Progenitor cell of endocrine pancreas (in vitro differentiated cells): ENCODE data around the gene AKAP8L. TPM values are rescaled to one million over a fixed set of nuclear protein-coding genes. Genes with fewer than 3 reads are reported as not detected.

Experiments used
- DNase-seq: peaks from one replicate; pipeline ENCODE4 v3.0.0; 2021; ENCODE audit warnings: low spot score; ENCODE audit not compliant: unreplicated experiment
- H3K27ac Mint-ChIP-seq: 2 replicates; pipeline ENCODE4 v1.8.0; 2021; ENCODE audit warnings: mild to moderate bottlenecking, moderate library complexity, mixed read lengths
- H3K27me3 Mint-ChIP-seq: 2 replicates; pipeline ENCODE4 v1.8.0; 2021; ENCODE audit warnings: mixed read lengths
- H3K36me3 Mint-ChIP-seq: 2 replicates; pipeline ENCODE4 v1.8.0; 2022; ENCODE audit warnings: mixed read lengths; ENCODE audit not compliant: insufficient read depth
- H3K4me1 Mint-ChIP-seq: 2 replicates; pipeline ENCODE4 v1.8.0; 2021; ENCODE audit warnings: low read depth, mixed read lengths
- H3K4me3 Mint-ChIP-seq: 2 replicates; pipeline ENCODE4 v1.8.0; 2021; ENCODE audit warnings: low read depth, mild to moderate bottlenecking, moderate library complexity, mixed read lengths
- H3K9me3 Mint-ChIP-seq: 2 replicates; pipeline ENCODE4 v1.8.0; 2021; ENCODE audit warnings: low read depth, mixed read lengths
- total RNA-seq: library from RNA; stranded (reverse); gene quantifications from 2 replicates; pipeline ENCODE4 v1.2.1, GENCODE V29; 2021
- TF ChIP-seq, protein P1 (sequence below): fragments of 200-600 bp; sonication (generic); IDR thresholded peaks from one replicate; pipeline ENCODE4 v1.5.0; 2021; ENCODE audit warnings: antibody characterized with exemption, mild to moderate bottlenecking; ENCODE audit not compliant: unreplicated experiment

Gene AKAP8L
- total RNA-seq, 1 donor from 2014 or later: 228 TPM

DNA sequence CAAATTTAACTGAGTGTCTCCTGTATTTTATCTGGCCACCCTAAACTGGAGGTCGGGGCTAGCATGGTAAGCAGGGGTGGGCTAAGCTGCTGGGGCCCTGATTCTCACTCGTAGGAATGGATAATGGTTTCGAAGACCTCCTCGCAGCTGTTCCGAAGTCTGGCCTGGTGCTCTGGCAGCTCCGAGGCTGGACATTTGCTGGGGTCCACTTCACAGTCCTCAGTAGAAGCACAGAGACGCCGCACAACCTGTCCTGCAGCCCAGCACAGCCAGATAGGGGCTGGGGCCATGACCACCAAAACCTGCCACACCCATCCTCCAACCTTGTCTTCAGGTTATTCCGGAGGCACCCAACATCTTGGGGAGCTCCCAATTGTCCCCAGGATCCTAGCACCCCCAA, 37.2 kb upstream of the AKAP8L start:
- Mint-ChIP-seq H3K36me3 (no peaks in the 10 kb centered on the region), H3K27ac (no peak overlapping the region), H3K27me3 (peaks cover 66% of the 10 kb centered on the region), H3K9me3 (no peaks in the 10 kb centered on the region), H3K4me3 (no peak overlapping the region), H3K4me1 (peaks cover 4% of the 10 kb centered on the region)
- no peak for DNase-seq
- TF ChIP-seq, protein P1, sequence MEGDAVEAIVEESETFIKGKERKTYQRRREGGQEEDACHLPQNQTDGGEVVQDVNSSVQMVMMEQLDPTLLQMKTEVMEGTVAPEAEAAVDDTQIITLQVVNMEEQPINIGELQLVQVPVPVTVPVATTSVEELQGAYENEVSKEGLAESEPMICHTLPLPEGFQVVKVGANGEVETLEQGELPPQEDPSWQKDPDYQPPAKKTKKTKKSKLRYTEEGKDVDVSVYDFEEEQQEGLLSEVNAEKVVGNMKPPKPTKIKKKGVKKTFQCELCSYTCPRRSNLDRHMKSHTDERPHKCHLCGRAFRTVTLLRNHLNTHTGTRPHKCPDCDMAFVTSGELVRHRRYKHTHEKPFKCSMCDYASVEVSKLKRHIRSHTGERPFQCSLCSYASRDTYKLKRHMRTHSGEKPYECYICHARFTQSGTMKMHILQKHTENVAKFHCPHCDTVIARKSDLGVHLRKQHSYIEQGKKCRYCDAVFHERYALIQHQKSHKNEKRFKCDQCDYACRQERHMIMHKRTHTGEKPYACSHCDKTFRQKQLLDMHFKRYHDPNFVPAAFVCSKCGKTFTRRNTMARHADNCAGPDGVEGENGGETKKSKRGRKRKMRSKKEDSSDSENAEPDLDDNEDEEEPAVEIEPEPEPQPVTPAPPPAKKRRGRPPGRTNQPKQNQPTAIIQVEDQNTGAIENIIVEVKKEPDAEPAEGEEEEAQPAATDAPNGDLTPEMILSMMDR: no peak

DNA sequence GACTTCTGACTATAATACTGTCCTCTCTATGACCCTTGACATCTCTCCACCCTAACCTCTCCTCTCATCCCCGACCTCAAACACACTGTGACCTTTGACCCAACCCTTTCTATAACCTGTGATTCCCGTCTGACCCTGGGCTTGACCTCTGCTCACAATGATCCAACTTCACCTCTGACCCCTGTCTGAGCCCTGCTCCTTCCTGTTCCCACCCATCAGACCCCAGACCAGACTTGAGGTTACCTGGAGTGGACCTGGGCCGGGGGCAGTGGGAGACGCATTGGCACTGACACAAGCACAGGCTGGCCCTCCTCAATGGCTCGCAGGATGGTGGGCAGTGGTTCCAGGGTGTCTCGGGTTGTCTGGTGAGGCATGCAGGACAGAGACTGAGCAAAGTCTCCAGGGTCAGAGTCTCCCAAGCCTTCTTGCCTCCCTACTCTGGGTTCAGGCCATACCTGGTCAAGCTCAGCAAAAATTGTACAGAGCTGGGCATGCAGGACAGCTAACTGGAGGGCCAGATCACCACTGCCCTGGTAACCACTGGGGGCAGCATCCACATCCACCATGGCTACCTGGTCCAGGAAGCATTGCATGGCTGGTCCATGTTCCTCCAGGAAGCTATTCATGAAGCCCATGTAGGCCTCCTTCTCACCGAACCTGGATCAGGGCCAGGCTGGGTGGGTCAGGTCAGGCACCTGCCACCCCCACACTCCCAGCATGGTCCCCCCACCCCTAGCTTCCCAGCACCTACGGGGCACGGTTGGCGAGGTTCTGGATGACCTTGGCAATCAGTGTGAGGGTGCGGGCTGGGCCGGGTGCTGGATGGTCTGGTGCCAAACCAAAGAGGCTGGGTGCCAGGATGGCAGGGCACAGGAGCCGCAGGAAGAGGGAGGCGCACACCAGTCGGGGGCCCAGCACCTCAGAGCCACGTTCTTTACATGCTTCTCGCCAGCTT, 35.4 kb upstream of the AKAP8L start:
- Mint-ChIP-seq H3K9me3 (no peaks in the 10 kb centered on the region), H3K36me3 (no peaks in the 10 kb centered on the region), H3K27ac (no peak overlapping the region), H3K4me1 (peaks cover 6% of the 10 kb centered on the region), H3K27me3 (peaks cover 48% of the 10 kb centered on the region), H3K4me3 (peak overlapping the region; percentile 16)
- DNase-seq: no peak
- TF ChIP-seq, protein P1: peak; percentile 38

DNA sequence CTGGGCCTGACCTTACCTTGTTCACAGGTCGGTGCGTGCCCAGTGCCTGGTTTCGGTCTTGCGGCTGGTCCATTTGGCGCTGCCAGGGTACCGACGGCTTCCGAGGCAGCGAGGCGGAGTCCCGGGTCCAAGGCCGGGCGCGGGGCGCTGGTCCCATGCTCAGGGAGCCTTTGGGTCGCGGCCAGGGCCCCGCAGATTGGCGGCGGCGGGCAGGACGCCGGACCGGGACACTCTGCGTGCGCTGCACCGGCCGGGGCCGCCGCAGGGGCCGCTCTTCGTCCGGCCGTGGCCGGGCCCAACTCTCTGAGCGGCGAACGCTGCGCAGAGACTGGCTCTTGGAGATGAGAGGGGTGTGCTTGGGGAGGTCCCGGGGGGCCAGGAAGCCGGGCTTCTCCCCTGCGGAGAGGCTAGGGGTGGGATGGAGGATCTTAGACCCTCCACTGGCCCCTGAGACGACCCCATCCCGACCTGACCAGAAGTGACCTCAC, 34.3 kb upstream of the AKAP8L start:
- H3K4me3 Mint-ChIP-seq: no peak overlapping the region

DNA sequence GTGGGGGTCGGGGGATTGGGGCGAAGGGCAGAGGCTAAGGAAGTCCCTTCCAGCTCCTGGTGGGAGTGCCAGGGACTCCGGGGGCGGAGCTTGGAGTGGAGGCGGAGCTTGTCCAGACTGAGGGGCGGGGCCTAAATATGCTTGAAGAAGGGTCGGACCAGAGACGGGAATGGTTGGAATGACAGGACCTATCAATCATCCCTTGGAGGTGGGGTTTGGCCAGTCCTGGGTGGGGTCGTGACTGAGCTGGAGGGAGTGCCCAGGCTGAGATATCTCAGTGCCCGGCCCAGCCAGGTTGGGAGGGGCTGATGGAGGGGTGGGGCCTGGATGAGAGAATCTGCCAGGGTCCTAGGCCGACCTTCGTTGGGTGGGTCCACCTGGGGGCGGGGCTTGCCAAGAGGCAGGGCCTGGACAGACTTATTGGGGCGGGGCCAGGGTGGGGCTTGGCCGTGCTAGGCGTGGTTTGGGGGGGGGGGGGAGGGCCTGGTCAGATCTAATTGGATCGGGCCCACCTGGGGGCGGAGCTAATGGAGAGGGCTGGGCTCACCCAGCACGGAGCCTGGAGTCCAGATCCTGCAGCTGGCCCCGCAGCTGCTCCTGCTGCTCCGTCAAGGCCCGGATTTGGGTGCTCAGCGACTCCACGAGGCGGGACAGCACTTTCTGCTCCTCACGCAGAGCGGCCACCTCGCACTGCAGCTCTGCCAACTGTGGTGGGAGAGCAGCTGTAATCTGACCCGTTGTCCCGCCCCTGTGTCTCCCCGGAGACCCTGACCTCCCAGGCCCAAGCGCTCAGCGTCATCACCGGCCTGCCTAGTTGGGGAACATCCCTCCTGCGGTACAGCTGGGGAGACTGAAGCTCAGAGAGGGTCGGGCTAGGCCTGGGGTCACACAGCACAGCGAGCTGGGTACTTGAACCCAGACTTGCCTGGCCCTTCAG, 33.6 kb upstream of the AKAP8L start:
- Mint-ChIP-seq H3K27ac (no peak overlapping the region), H3K36me3 (peaks cover 4% of the 10 kb centered on the region), H3K27me3 (peaks cover 40% of the 10 kb centered on the region), H3K4me3 (peak overlapping the region; percentile 21), H3K4me1 (peaks cover 11% of the 10 kb centered on the region), H3K9me3 (no peaks in the 10 kb centered on the region)
- TF ChIP-seq, protein P1: no peak
- DNase-seq: peak; percentile 44

More for the DNA sequence above, 34.3 kb upstream of the AKAP8L start:
- H3K4me1 Mint-ChIP-seq: peaks cover 11% of the 10 kb centered on the region
- no peak overlapping the region for H3K27ac Mint-ChIP-seq
- H3K36me3 Mint-ChIP-seq: peaks cover 2% of the 10 kb centered on the region
- TF ChIP-seq, protein P1: peak; percentile 35
- no peaks in the 10 kb centered on the region for H3K9me3 Mint-ChIP-seq
- no peak for DNase-seq
- peaks cover 45% of the 10 kb centered on the region for H3K27me3 Mint-ChIP-seq

DNA sequence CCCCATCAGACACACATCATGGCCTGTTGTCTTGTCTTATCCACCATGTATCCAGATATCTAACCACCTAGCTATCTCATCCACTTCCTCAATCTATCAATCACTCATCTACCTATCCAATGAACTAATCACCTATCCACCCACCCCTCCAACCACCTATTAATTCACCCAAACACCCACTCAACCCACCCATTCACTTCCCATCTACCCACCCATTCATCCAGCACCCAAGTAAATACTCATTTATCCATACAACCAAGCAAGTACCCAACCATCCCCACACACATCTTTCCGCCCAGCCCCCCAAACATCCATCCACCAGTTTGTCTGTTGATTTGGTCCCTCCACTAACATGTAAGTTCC, 31.7 kb upstream of the AKAP8L start:
- DNase-seq: no peak
- peaks cover 5% of the 10 kb centered on the region for H3K36me3 Mint-ChIP-seq
- peaks cover 11% of the 10 kb centered on the region for H3K4me1 Mint-ChIP-seq
- H3K4me3 Mint-ChIP-seq: peak overlapping the region; percentile 83
- H3K27ac Mint-ChIP-seq: peak overlapping the region; percentile 46
- no peaks in the 10 kb centered on the region for H3K9me3 Mint-ChIP-seq
- TF ChIP-seq, protein P1: no peak
- H3K27me3 Mint-ChIP-seq: peaks cover 24% of the 10 kb centered on the region
